Occipital lobe (tissue), 2 donors: Measurements from ENCODE around the gene GP9. TPM values are rescaled to one million over a fixed set of nuclear protein-coding genes. Genes with fewer than 3 reads are reported as not detected.
"Not testable (repeated sequence)": the region's sequence is repeated elsewhere in the genome, so short reads cannot be mapped to it uniquely, and the experiment has no call there.

Experiments
- DNase-seq: peaks from one replicate; lab custom pipeline; 2025; lab: John Stamatoyannopoulos, UW
- total RNA-seq: library from RNA; depleted of rRNA; stranded (reverse); fragments of >200 nt; gene quantifications from one replicate; pipeline ENCODE4 v1.2.3, GENCODE V29; 2014

GP9 gene
- total RNA-seq, 1 donor from 2014 or later, result not detected

- no peak for DNase-seq
These were observed 9.7 kb downstream of the GP9 start for GRCh38 chr3:129070086-129070885.

- no peak for DNase-seq
These were observed 16.6 kb downstream of the GP9 start for GRCh38 chr3:129077222-129077621.

GRCh38 chr3:129078510-129078909 lies 17.9 kb downstream of the GP9 start:
- no peak for DNase-seq

- DNase-seq, result no peak
These were observed 20.9 kb downstream of the GP9 start for GRCh38 chr3:129081503-129081902.

GRCh38 chr3:129082026-129082425 lies 21.4 kb downstream of the GP9 start:
- no peak for DNase-seq

- DNase-seq, result no peak
These were observed 23.9 kb downstream of the GP9 start for GRCh38 chr3:129084501-129084900.

GRCh38 chr3:129085165-129085715 lies 24.7 kb downstream of the GP9 start:
- DNase-seq, result no peak

- no peak for DNase-seq
These were observed 25.2 kb downstream of the GP9 start for GRCh38 chr3:129085818-129086217.

- DNase-seq, result no peak
These were observed 26.6 kb downstream of the GP9 start for GRCh38 chr3:129087138-129087702.

- not testable (repeated sequence) for DNase-seq
These were observed 27.3 kb downstream of the GP9 start for GRCh38 chr3:129087904-129088303.

GRCh38 chr3:129088312-129088711 lies 27.7 kb downstream of the GP9 start:
- DNase-seq, result not testable (repeated sequence)

GRCh38 chr3:129095285-129095684 lies 34.7 kb downstream of the GP9 start:
- DNase-seq, result no peak

GRCh38 chr3:129100274-129100673 lies 39.7 kb downstream of the GP9 start:
- DNase-seq, result no peak

- no peak for DNase-seq
These were observed 41.0 kb downstream of the GP9 start for GRCh38 chr3:129101370-129102138.

- no peak for DNase-seq
These were observed 42.7 kb downstream of the GP9 start for GRCh38 chr3:129103296-129103695.

- DNase-seq, result no peak
These were observed 43.5 kb downstream of the GP9 start for GRCh38 chr3:129104051-129104450.

GRCh38 chr3:129104498-129105079 lies 44.0 kb downstream of the GP9 start:
- DNase-seq, result no peak

- no peak for DNase-seq
These were observed 45.3 kb downstream of the GP9 start for GRCh38 chr3:129105862-129106261.

GRCh38 chr3:129106320-129106719 lies 45.7 kb downstream of the GP9 start:
- DNase-seq, result no peak

GRCh38 chr3:129106866-129107565 lies 46.4 kb downstream of the GP9 start:
- no peak for DNase-seq

GRCh38 chr3:129107793-129108192 lies 47.2 kb downstream of the GP9 start:
- no peak for DNase-seq
